T-helper 17 cell (primary cell): Measurements from ENCODE around the gene TLX3. TPM values are rescaled to one million over a fixed set of nuclear protein-coding genes. Genes with fewer than 3 reads are reported as not detected.

Experiments
- ATAC-seq: fragments of 150-1000 bp; cut with Tn5 transposase; 2 replicates; pipeline ENCODE4 v1.10.0; 2021; ENCODE audit warnings: mild to moderate bottlenecking, moderate library complexity
- DNase-seq, 3 donors: peaks; one replicate each; pipeline versions ENCODE4 v3.0.0 to v3.0.0-alpha.2; 2020 to 2021
- H3K9me3 ChIP-seq: one replicate; pipeline ENCODE4 v1.7.0; 2013; ENCODE audit warnings: low read length, mild to moderate bottlenecking; ENCODE audit not compliant: control insufficient read depth, poor library complexity, severe bottlenecking
- H3K27ac Mint-ChIP-seq: one replicate; pipeline ENCODE4 v1.8.0; 2022; ENCODE audit warnings: mild to moderate bottlenecking, moderate library complexity, mixed read lengths
- H3K27me3 Mint-ChIP-seq: one replicate; pipeline ENCODE4 v1.8.0; 2022; ENCODE audit warnings: mixed read lengths
- H3K36me3 Mint-ChIP-seq: one replicate; pipeline ENCODE4 v1.8.0; 2022; ENCODE audit warnings: low read depth, mixed read lengths
- H3K4me1 Mint-ChIP-seq: one replicate; pipeline ENCODE4 v1.8.0; 2022; ENCODE audit warnings: mild to moderate bottlenecking, mixed read lengths
- H3K4me3 Mint-ChIP-seq: one replicate; pipeline ENCODE4 v1.8.0; 2022; ENCODE audit warnings: mild to moderate bottlenecking, moderate library complexity, mixed read lengths
- total RNA-seq, 4 donors: library from RNA in 2 of 4; stranded (reverse) in 2 of 4; gene quantifications; one replicate each; pipeline ENCODE4 v1.2.3 and lab custom pipeline; 2022 to 2026

TLX3 gene
- total RNA-seq, 2 donors from 2014 or later, result not detected

- H3K36me3 Mint-ChIP-seq, result peaks cover 11% of the 10 kb centered on the region
- H3K9me3 ChIP-seq, result no peaks in the 10 kb centered on the region
These were observed 1.3 kb downstream of the TLX3 start for GRCh38 chr5:171310212-171310818.

DNA sequence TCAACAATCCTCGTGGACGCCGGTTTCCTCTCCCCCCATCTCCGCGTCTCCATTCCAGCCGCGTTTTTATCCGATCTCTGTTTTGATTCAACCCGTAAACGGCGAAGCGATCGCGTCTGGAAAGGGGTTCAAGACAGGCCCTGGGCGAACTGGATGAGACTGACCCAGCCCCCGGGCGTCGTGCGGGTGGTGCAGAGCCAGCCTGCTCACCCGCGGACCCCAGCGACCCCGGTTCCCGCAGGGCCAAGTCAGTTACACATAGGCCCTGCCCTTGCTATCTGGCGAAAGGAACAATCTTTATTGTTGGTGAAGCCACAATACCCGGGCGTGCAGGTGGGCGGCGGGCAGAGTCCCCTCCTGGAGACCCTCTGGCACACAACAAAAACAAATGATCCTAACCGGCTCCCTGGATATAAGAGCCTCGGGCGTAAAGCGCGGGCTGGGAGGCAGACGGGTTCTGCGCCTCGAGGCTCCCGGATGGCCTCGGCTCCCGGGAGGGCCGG is 1.8 kb downstream of the TLX3 start:
- peak overlapping the region; percentile 71 for H3K4me3 Mint-ChIP-seq
- no peak overlapping the region for H3K27ac Mint-ChIP-seq
- DNase-seq (no peak), ATAC-seq (no peak)
- peaks cover 11% of the 10 kb centered on the region for H3K36me3 Mint-ChIP-seq
- H3K27me3 Mint-ChIP-seq, result peaks cover 62% of the 10 kb centered on the region
- H3K4me1 Mint-ChIP-seq, result peaks cover 32% of the 10 kb centered on the region
- no peaks in the 10 kb centered on the region for H3K9me3 ChIP-seq

More at GRCh38 chr5:171310212-171310818, 1.3 kb downstream of the TLX3 start:
- no peak for ATAC-seq
- Mint-ChIP-seq H3K27me3 (peaks cover 64% of the 10 kb centered on the region), H3K27ac (no peak overlapping the region), H3K4me1 (peaks cover 32% of the 10 kb centered on the region), H3K4me3 (peak overlapping the region; percentile 71)
- no peak for DNase-seq

DNA sequence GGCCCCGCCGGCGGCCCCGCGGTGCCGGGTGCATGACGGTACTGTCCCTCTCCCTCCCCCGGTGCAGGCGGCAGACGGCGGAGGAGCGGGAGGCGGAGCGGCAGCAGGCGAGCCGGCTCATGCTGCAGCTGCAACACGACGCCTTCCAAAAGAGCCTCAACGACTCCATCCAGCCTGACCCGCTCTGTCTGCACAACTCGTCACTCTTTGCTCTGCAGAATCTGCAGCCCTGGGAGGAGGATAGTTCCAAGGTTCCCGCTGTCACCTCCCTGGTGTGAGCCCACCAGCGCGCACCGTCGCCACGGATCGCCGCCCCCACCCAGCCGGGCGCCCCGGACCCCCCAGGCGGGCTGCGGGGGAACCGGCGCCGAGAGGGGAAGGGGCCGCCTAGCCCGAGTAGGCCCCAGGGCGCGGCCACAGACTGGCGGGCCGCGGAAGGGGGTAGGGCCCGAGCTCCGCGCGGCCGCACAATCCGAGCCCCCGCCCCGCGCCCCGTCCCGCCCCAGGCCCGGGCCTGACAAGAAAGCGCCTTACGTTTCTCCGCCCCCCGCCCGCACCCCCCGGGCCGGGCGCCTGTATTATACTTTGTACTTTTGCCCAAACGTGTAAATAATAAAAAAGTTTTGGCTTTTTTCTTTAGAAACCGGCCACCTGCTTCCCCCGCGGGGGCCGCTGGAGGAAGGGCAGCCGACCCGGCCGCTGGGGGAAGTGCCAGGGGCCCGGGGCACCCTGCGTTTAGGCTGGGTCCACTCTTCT is 2.5 kb downstream of the TLX3 start:
- Mint-ChIP-seq H3K27me3 (peaks cover 62% of the 10 kb centered on the region), H3K4me1 (peaks cover 32% of the 10 kb centered on the region), H3K27ac (no peak overlapping the region), H3K36me3 (peaks cover 11% of the 10 kb centered on the region), H3K4me3 (peak overlapping the region; percentile 43)
- peak; percentile 25 for ATAC-seq
- DNase-seq, result no peak
- no peaks in the 10 kb centered on the region for H3K9me3 ChIP-seq

- DNase-seq, result no peak
- peak overlapping the region; percentile 85 for H3K4me3 Mint-ChIP-seq
- peaks cover 29% of the 10 kb centered on the region for H3K4me1 Mint-ChIP-seq
- H3K9me3 ChIP-seq, result no peaks in the 10 kb centered on the region
- peaks cover 11% of the 10 kb centered on the region for H3K36me3 Mint-ChIP-seq
- no peak for ATAC-seq
- peak overlapping the region; percentile 5 for H3K27ac Mint-ChIP-seq
- H3K27me3 Mint-ChIP-seq, result peaks cover 62% of the 10 kb centered on the region
These were observed 3.3 kb downstream of the TLX3 start for GRCh38 chr5:171312129-171312974.

- ATAC-seq (no peak), DNase-seq (no peak)
- Mint-ChIP-seq H3K4me1 (peaks cover 22% of the 10 kb centered on the region), H3K27me3 (peaks cover 65% of the 10 kb centered on the region), H3K4me3 (peak overlapping the region; percentile 85), H3K36me3 (peaks cover 6% of the 10 kb centered on the region), H3K27ac (no peak overlapping the region)
- H3K9me3 ChIP-seq, result no peaks in the 10 kb centered on the region
These were observed 4.6 kb downstream of the TLX3 start for GRCh38 chr5:171313481-171314206.

- Mint-ChIP-seq H3K27ac (no peak overlapping the region), H3K36me3 (peaks cover 6% of the 10 kb centered on the region), H3K27me3 (peaks cover 73% of the 10 kb centered on the region), H3K4me1 (peaks cover 19% of the 10 kb centered on the region), H3K4me3 (peak overlapping the region; percentile 12)
- ATAC-seq, result no peak
- no peaks in the 10 kb centered on the region for H3K9me3 ChIP-seq
- no peak for DNase-seq
These were observed 5.8 kb downstream of the TLX3 start for GRCh38 chr5:171314728-171315385.

- DNase-seq (no peak), ATAC-seq (no peak)
- Mint-ChIP-seq H3K27me3 (peaks cover 75% of the 10 kb centered on the region), H3K4me3 (peak overlapping the region; percentile 12), H3K36me3 (peaks cover 6% of the 10 kb centered on the region), H3K27ac (no peak overlapping the region), H3K4me1 (peaks cover 17% of the 10 kb centered on the region)
- H3K9me3 ChIP-seq, result no peaks in the 10 kb centered on the region
These were observed 6.4 kb downstream of the TLX3 start for GRCh38 chr5:171315386-171315891.

GRCh38 chr5:171315925-171316257 is 6.8 kb downstream of the TLX3 start:
- H3K4me1 Mint-ChIP-seq, result peaks cover 13% of the 10 kb centered on the region
- ATAC-seq (no peak), DNase-seq (no peak)
- no peaks in the 10 kb centered on the region for H3K9me3 ChIP-seq
- H3K4me3 Mint-ChIP-seq, result peak overlapping the region; percentile 28
- no peak overlapping the region for H3K27ac Mint-ChIP-seq
- H3K27me3 Mint-ChIP-seq, result peaks cover 73% of the 10 kb centered on the region
- peaks cover 6% of the 10 kb centered on the region for H3K36me3 Mint-ChIP-seq

GRCh38 chr5:171316258-171317121 is 7.4 kb downstream of the TLX3 start:
- Mint-ChIP-seq H3K4me1 (peaks cover 12% of the 10 kb centered on the region), H3K27me3 (peaks cover 77% of the 10 kb centered on the region), H3K27ac (no peak overlapping the region), H3K4me3 (peak overlapping the region; percentile 49), H3K36me3 (peaks cover 6% of the 10 kb centered on the region)
- H3K9me3 ChIP-seq, result no peaks in the 10 kb centered on the region
- no peak for ATAC-seq
- DNase-seq, result no peak

DNA sequence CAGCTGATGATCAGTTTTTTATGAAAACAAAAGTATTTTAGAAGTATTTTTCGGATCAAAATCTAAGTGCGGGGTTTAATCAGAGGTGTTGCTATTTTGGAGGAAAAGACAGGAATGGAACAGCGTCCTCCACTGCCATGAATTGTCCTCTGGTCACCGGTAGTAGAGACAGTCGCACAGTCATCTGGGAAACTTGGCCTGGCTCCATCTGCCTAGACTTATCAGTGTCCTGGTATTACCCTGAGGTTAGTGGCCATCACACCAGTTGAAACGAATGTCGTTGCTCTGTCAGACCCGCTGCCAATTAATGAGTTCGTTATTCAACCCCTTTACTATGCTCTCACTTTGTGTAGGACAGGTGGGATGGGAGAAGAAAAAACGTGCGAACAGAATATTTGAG is 8.2 kb downstream of the TLX3 start:
- Mint-ChIP-seq H3K27me3 (peaks cover 85% of the 10 kb centered on the region), H3K4me3 (no peak overlapping the region), H3K36me3 (peaks cover 6% of the 10 kb centered on the region), H3K4me1 (peaks cover 12% of the 10 kb centered on the region), H3K27ac (no peak overlapping the region)
- no peak for DNase-seq
- no peaks in the 10 kb centered on the region for H3K9me3 ChIP-seq
- no peak for ATAC-seq

GRCh38 chr5:171318026-171318425 is 9.0 kb downstream of the TLX3 start:
- no peaks in the 10 kb centered on the region for H3K9me3 ChIP-seq
- DNase-seq (no peak), ATAC-seq (no peak)
- Mint-ChIP-seq H3K36me3 (peaks cover 3% of the 10 kb centered on the region), H3K27ac (no peak overlapping the region), H3K27me3 (peaks cover 85% of the 10 kb centered on the region), H3K4me3 (no peak overlapping the region), H3K4me1 (peaks cover 8% of the 10 kb centered on the region)
